ENCODE data around the gene SOS1.

DNA sequence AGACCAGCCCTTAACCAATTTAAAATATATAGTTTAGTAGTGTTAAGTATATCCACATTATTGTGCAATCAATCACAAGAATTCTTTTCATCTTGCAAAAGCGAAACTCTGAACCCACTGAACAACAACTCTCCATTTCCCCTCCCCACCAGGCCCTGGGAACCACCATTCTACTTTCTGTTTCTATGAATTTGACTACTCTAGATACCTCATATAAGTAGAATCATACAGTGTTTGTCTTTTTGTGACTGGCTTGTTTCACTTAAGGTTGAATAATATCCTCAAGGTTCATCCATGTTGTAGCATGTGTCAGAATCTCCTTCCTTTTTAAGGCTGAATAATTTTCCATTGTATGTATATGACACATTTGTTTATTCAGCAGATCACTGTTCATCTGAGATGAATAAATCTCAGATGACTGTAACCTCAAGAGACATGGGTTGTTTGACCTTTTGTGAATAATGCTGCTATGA lies 8.1 kb upstream of the SOS1 start:
- TF ChIP-seq, protein P1, sequence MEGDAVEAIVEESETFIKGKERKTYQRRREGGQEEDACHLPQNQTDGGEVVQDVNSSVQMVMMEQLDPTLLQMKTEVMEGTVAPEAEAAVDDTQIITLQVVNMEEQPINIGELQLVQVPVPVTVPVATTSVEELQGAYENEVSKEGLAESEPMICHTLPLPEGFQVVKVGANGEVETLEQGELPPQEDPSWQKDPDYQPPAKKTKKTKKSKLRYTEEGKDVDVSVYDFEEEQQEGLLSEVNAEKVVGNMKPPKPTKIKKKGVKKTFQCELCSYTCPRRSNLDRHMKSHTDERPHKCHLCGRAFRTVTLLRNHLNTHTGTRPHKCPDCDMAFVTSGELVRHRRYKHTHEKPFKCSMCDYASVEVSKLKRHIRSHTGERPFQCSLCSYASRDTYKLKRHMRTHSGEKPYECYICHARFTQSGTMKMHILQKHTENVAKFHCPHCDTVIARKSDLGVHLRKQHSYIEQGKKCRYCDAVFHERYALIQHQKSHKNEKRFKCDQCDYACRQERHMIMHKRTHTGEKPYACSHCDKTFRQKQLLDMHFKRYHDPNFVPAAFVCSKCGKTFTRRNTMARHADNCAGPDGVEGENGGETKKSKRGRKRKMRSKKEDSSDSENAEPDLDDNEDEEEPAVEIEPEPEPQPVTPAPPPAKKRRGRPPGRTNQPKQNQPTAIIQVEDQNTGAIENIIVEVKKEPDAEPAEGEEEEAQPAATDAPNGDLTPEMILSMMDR (IDR thresholded peaks at IDR 0.05; ENCODE audit: insufficient read depth, low read length): no peak
- no peak for TF ChIP-seq POLR2AphosphoS5 (IDR thresholded peaks at IDR 0.05; ENCODE audit: low read depth)
